Spleen (tissue), 13 donors: ENCODE results near the gene SASH3. TPM values are rescaled to one million over a fixed set of nuclear protein-coding genes. Genes with fewer than 3 reads are reported as not detected.

Source experiments
- DNase-seq: peaks from one replicate; pipeline ENCODE4 v3.0.0-alpha.2; 2020
- H3K27ac ChIP-seq, 8 donors: fragments of 200-600 bp; sonication (generic) in 7 of 8; 1 replicate in 4 of 8; 2 replicates in 4 of 8; pipeline versions ENCODE4 v1.5.0 to v1.8.0; 2016 to 2021; ENCODE audit warnings: inconsistent platforms in 4 of 8, mild to moderate bottlenecking in 4 of 8, moderate library complexity in 1 of 8
- H3K27me3 ChIP-seq, 7 donors: fragments of 200-600 bp; sonication (generic) in 6 of 7; replicated peaks in 1 of 7; 1 replicate in 4 of 7; 2 replicates in 3 of 7; pipeline versions ENCODE4 v1.5.0 to v1.8.0; 2016 to 2021; ENCODE audit warnings: inconsistent platforms in 3 of 7, mild to moderate bottlenecking in 1 of 7
- H3K36me3 ChIP-seq, 6 donors: fragments of 200-600 bp; sonication (generic) in 5 of 6; 1 replicate in 4 of 6; 2 replicates in 2 of 6; pipeline versions ENCODE4 v1.5.0 to v1.8.0; 2016 to 2021; ENCODE audit warnings: inconsistent platforms in 2 of 6
- H3K4me1 ChIP-seq, 6 donors: fragments of 200-600 bp; sonication (generic) in 5 of 6; 1 replicate in 3 of 6; 2 replicates in 3 of 6; pipeline versions ENCODE4 v1.5.0 to v1.8.0; 2016 to 2021; ENCODE audit warnings: inconsistent platforms in 3 of 6
- H3K4me3 ChIP-seq, 8 donors: fragments of 200-600 bp; sonication (generic) in 7 of 8; 1 replicate in 4 of 8; 2 replicates in 4 of 8; pipeline versions ENCODE4 v1.5.0 to v1.8.0; 2016 to 2021; ENCODE audit warnings: inconsistent platforms in 4 of 8, mild to moderate bottlenecking in 4 of 8, moderate library complexity in 2 of 8
- H3K9me3 ChIP-seq, 8 donors: fragments of 200-600 bp; sonication (generic) in 7 of 8; 1 replicate in 4 of 8; 2 replicates in 4 of 8; pipeline versions ENCODE4 v1.5.0 to v1.8.0; 2016 to 2021; ENCODE audit warnings: inconsistent platforms in 4 of 8
- POLR2A ChIP-seq, 3 donors: fragments of 450-650 bp; IDR thresholded peaks; one replicate each; pipeline ENCODE4 v1.5.1; 2017; ENCODE audit warnings: antibody characterized with exemption in 3 of 3, mild to moderate bottlenecking in 1 of 3
- POLR2AphosphoS5 ChIP-seq, 3 donors: sonication (generic); formaldehyde crosslinking; IDR thresholded peaks; one replicate each; pipeline ENCODE4 v1.5.1; 2017; ENCODE audit warnings: antibody characterized with exemption in 3 of 3
- WGBS, 5 donors: extraction: QIAGEN DNeasy Blood & Tissue Kit in 3 of 5; methylation state at CpG; one replicate each; pipeline versions ENCODE4 v1.1.5 to v1.1.7; 2013 to 2018; 5-methylcytosine and 5-hydroxymethylcytosine counted together
- intact Hi-C: fragments of 100-400 bp; cut with DNase I; formaldehyde crosslinking; loops from one replicate; pipeline ENCODE4 v1.15.0; 2023; ENCODE audit warnings: low total_unique reads
- long read RNA-seq, 2 donors: transcript quantifications; one replicate each; lab custom pipeline, GENCODE V29; 2026
- polyA plus RNA-seq, 3 donors: library from polyadenylated mRNA; stranded (reverse); fragments of 200-250 nt; gene quantifications; one replicate each; pipeline ENCODE4 v1.2.1, GENCODE V29; 2013
- total RNA-seq, 7 donors: library from RNA; depleted of rRNA in 3 of 7; stranded (reverse); fragments of >200 nt in 3 of 7; fragmentation: NEBNext Ultra II Directional in 4 of 7; extraction: Animal tissue kit (Norgen Biotek cat#: 25700) in 4 of 7; gene quantifications; one replicate each; pipeline versions ENCODE4 v1.1.0 to v1.2.1, GENCODE V29; 2016 to 2021
- TF ChIP-seq, protein P1 (sequence below), 11 experiments: fragments of 200-600 bp in 7 of 11; fragments of 450-650 bp in 4 of 11; sonication (generic) in 4 of 11; IDR thresholded peaks in 8 of 11; conservative IDR thresholded peaks in 3 of 11; 1 replicate in 7 of 11; 2 replicates in 4 of 11; pipeline versions ENCODE4 v1.4.0 to v1.8.0; 2016 to 2021; ENCODE audit warnings: antibody characterized with exemption in 11 of 11, inconsistent platforms in 4 of 11, mild to moderate bottlenecking in 1 of 11
- donor health status: healthy with polysubstance abuse.
- donor health status: DM: no; HTN: no; CAD: no; lungs with moderate emphysema.
- donor health status: DM: no; HTN: no; CAD: no.
- donor health status: Bipolar disorder and iron deficiency.
- donor health status: healthy.
- donor health status: DM: no; HTN: no; CAD: no.
- donor health status: DM: yes; HTN: yes; CAD: no.

SASH3 gene
- total RNA-seq (100 to 1,000 TPM; 126 to 204 (median 147) TPM), polyA plus RNA-seq (100 to 1,000 TPM; 111 to 142 (median 138) TPM)
- long read RNA-seq, donor 1, transcript SASH3-201 (8 exons, 2,626 nt): major isoform, 5 of 23 reads
- long read RNA-seq, donor 1, partial matches to known transcripts: 18 of 23 reads
- long read RNA-seq, donor 1, other reads (novel, unspliced or antisense): 0 of 23 reads
- long read RNA-seq, donor 2, transcript SASH3-201 (8 exons, 2,626 nt): major isoform, 10 of 22 reads
- long read RNA-seq, donor 2, partial matches to known transcripts: 12 of 22 reads
- long read RNA-seq, donor 2, other reads (novel, unspliced or antisense): 0 of 22 reads

DNA sequence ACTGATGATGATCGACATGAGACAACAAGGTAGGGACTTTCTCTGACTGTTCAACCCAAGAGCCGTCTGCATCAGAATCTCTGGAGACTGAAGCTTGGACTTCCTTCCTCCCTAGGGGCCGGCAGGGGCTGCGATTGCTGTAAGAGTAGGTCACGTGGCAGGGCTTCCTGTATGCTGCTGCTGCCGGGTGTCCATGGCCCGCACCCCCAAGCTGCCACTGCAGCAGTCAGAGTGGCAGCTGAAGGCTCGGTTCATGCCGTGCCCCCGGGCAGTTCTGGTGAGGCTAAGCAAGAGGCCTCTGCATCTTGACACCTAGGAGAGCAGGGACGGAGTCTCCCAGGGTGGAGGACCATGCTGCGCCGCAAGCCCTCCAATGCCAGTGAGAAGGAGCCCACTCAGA is at the start of gene SASH3:
Gene SASH3, plus strand, starts transcription at position 203 of the 400 bp plus-strand sequence. Its CDS starts 149 bp downstream, at position 352.
- 16 to 39% (median 34%) methylated on average over 7 to 13 of the region's 13 CpGs; no CpG with 5 or more reads in 1 of the 5 donors for WGBS, 5 donors
- Histone ChIP-seq H3K27ac (peak within 1 kb of the TSS; percentile 64 to 97 (median 93)), H3K9me3 (no peaks in the 10 kb centered on the region), H3K27me3 (no peaks in the 10 kb centered on the region), H3K36me3 (peaks cover 0 to 32% (median 0%) of the 10 kb centered on the region in 6 donors), H3K4me1 (peaks cover 15 to 81% (median 68%) of the 10 kb centered on the region in 6 donors), H3K4me3 (peak within 1 kb of the TSS; percentile 51 to 80 (median 55))
- intact Hi-C loops: no loop called here
- TF ChIP-seq POLR2AphosphoS5 (IDR thresholded peaks at IDR 0.05) (peak; percentile 94 to 96 (median 95)), POLR2A (IDR thresholded peaks at IDR 0.05) (peak in 2 of 3 donors; percentile 55 to 71)
- TF ChIP-seq, protein P1, sequence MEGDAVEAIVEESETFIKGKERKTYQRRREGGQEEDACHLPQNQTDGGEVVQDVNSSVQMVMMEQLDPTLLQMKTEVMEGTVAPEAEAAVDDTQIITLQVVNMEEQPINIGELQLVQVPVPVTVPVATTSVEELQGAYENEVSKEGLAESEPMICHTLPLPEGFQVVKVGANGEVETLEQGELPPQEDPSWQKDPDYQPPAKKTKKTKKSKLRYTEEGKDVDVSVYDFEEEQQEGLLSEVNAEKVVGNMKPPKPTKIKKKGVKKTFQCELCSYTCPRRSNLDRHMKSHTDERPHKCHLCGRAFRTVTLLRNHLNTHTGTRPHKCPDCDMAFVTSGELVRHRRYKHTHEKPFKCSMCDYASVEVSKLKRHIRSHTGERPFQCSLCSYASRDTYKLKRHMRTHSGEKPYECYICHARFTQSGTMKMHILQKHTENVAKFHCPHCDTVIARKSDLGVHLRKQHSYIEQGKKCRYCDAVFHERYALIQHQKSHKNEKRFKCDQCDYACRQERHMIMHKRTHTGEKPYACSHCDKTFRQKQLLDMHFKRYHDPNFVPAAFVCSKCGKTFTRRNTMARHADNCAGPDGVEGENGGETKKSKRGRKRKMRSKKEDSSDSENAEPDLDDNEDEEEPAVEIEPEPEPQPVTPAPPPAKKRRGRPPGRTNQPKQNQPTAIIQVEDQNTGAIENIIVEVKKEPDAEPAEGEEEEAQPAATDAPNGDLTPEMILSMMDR (IDR thresholded peaks at IDR 0.05 in 8 of 11, conservative IDR thresholded peaks at IDR 0.05 in 3 of 11): peak in 2 of 11 experiments; percentile 23 to 33
- DNase-seq: peak; percentile 95

DNA sequence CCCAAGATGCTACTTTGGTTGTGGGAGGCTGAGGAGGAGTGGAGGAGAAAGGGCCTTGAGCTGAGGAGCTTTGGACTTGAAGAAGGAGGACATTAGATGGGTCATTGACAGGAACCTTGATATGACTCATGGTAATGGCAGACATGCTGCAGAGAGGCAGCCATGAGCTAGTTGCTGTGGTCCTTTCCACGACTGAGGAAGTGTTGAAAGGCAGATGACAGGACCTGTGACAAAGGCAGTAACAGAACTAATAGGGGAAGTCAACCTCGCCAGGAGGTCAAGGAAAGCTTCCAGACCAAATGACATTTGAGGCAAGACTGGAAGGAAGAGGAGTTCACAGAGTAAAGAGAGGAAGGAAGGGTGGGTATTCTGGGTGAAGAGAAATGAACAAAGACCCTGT is 48.5 kb upstream of the SASH3 start:
- Histone ChIP-seq H3K27me3 (no peaks in the 10 kb centered on the region), H3K9me3 (no peaks in the 10 kb centered on the region), H3K4me1 (peaks cover 0 to 3% (median 0%) of the 10 kb centered on the region in 6 donors), H3K27ac (peak overlapping the region in 4 of 8 donors; percentile 11 to 58 (median 34)), H3K36me3 (no peaks in the 10 kb centered on the region), H3K4me3 (no peak overlapping the region)
- no peak for TF ChIP-seq POLR2A (IDR thresholded peaks at IDR 0.05)
- no peak for TF ChIP-seq POLR2AphosphoS5 (IDR thresholded peaks at IDR 0.05)
- TF ChIP-seq, protein P1 (IDR thresholded peaks at IDR 0.05 in 8 of 11, conservative IDR thresholded peaks at IDR 0.05 in 3 of 11): no peak
- intact Hi-C loops: no loop called here
- 24 to 40% (median 29%) methylated on average over 2 of the region's 2 CpGs for WGBS, 5 donors
- DNase-seq: no peak

DNA sequence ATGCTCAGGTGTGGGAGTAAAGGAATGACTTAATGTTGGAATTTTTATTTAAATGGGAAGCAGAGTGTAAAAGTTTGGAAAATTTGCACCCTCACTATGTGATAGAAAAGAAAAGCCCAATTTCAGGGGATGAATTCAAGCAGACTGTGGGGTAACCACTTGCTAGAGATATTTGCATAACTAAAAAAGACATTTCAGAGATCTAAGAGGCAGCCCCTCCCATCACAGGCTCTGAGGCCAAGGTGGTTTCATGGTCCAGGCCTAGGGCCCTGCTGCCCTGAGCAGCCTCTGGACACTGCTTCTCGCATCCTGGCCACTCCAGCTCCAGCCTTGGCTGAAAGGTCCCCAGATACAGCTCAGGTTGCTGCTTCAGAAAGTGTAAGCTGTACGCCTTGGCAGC is 46.9 kb upstream of the SASH3 start:
- H3K27me3 ChIP-seq: no peaks in the 10 kb centered on the region
- intact Hi-C loops: no loop called here
- no peaks in the 10 kb centered on the region for H3K36me3 ChIP-seq
- peaks cover 0 to 10% (median 0%) of the 10 kb centered on the region in 6 donors for H3K4me1 ChIP-seq
- no peak overlapping the region for H3K27ac ChIP-seq
- no peak for DNase-seq
- no peak overlapping the region for H3K4me3 ChIP-seq
- no peak for TF ChIP-seq POLR2A (IDR thresholded peaks at IDR 0.05)
- TF ChIP-seq, protein P1 (IDR thresholded peaks at IDR 0.05 in 8 of 11, conservative IDR thresholded peaks at IDR 0.05 in 3 of 11): no peak
- TF ChIP-seq POLR2AphosphoS5 (IDR thresholded peaks at IDR 0.05): no peak
- H3K9me3 ChIP-seq: no peaks in the 10 kb centered on the region
- 77 to 100% (median 88%) methylated on average over 1 to 2 of the region's 2 CpGs for WGBS, 5 donors

DNA sequence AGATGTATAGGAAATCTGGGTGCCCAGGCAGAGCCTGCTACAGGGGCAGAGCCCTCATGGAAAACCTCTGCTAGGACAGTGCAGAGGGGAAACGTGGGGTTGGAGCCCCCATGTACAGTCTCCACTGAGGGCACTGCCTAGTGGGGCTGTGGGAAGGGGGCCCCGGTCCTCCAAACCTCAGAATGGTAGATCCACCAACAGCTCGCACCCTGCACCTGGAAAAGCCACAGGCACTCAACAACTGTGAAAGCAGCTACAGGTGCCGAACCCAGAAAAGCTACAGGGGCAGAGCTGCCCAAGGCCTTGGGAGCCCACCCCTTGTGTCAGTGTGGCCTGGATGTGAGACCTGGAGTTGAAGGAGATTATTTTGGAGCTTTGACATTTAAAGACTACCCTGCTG is 46.4 kb upstream of the SASH3 start:
- H3K4me1 ChIP-seq: peaks cover 0 to 15% (median 0%) of the 10 kb centered on the region in 6 donors
- DNase-seq: no peak
- no peaks in the 10 kb centered on the region for H3K36me3 ChIP-seq
- H3K9me3 ChIP-seq: no peaks in the 10 kb centered on the region
- H3K27me3 ChIP-seq: no peaks in the 10 kb centered on the region
- intact Hi-C loops: no loop called here
- H3K27ac ChIP-seq: no peak overlapping the region
- no peak overlapping the region for H3K4me3 ChIP-seq
- 60 to 89% (median 71%) methylated on average over 1 to 4 of the region's 4 CpGs for WGBS, 5 donors
- TF ChIP-seq, protein P1 (IDR thresholded peaks at IDR 0.05 in 8 of 11, conservative IDR thresholded peaks at IDR 0.05 in 3 of 11): no peak
- TF ChIP-seq POLR2A (IDR thresholded peaks at IDR 0.05) (no peak), POLR2AphosphoS5 (IDR thresholded peaks at IDR 0.05) (no peak)
